Measurements from ENCODE around the gene CD55. TPM values are rescaled to one million over a fixed set of nuclear protein-coding genes. Genes with fewer than 3 reads are reported as not detected.

CD55 gene
- total and polyA plus RNA-seq, 2 of the 8 experiments (the other 6 are each of a cell fraction or from before 2014, with no cell fraction given): 20.1 to 22.8 TPM

- POLR2A ChIA-PET (ENCODE audit: partially characterized antibody): interaction anchor here (2.8 kb wide), 1 partner anchor 13 kb away, joined by 18 read pairs; the partner anchor contains the start of gene CD55
- H2BK5ac ChIP-seq (ENCODE audit: low read depth, low read length): no peak overlapping the region
- no peak for FAIRE-seq
- TF ChIP-seq CBX8 (IDR thresholded peaks at IDR 0.05; ENCODE audit: borderline replicate concordance, low read depth, low read length) (no peak), SRF (IDR thresholded peaks at IDR 0.05; ENCODE audit: low read depth, low read length) (no peak), GABPA (IDR thresholded peaks at IDR 0.05; ENCODE audit: borderline replicate concordance, insufficient read depth, low read length) (no peak), BRCA1 (IDR thresholded peaks at IDR 0.05; ENCODE audit: low read depth, low read length) (no peak), ZNF274 (IDR thresholded peaks at IDR 0.05; ENCODE audit: borderline replicate concordance, extremely low read depth, low read length) (no peak), KDM4A (IDR thresholded peaks at IDR 0.05; ENCODE audit: low read depth, low read length, severe bottlenecking) (no peak), HDAC6 (IDR thresholded peaks at IDR 0.05; ENCODE audit: low read depth, low read length) (no peak), POLR2AphosphoS5 (IDR thresholded peaks at IDR 0.05; ENCODE audit: low read depth, low read length) (no peak), ATF3 (IDR thresholded peaks at IDR 0.05; ENCODE audit: insufficient read depth, low read depth, low read length) (no peak), SIN3A (conservative IDR thresholded peaks at IDR 0.05 in 1 of 2, IDR thresholded peaks at IDR 0.05 in 1 of 2; ENCODE audit: low read depth in 1 of 2, low read length in 2 of 2) (no peak), BACH1 (IDR thresholded peaks at IDR 0.05; ENCODE audit: low read length) (no peak), CTBP2 (IDR thresholded peaks at IDR 0.05; ENCODE audit: borderline replicate concordance, insufficient read depth, insufficient read length, low read length) (no peak), CREB1 (IDR thresholded peaks at IDR 0.05) (no peak), SUZ12 (IDR thresholded peaks at IDR 0.05; ENCODE audit: low read length) (no peak)
Measured at GRCh38 chr1:207334337-207334736, 12.9 kb downstream of the CD55 start.

More at GRCh38 chr1:207334337-207334736, 12.9 kb downstream of the CD55 start:
- no peak overlapping the region for H4K91ac ChIP-seq (replicated peaks; ENCODE audit: insufficient read length, low read length)
- H3K27ac ChIP-seq (ENCODE audit: low read depth, low read length): no peak overlapping the region
- no peak overlapping the region for H3K18ac ChIP-seq (ENCODE audit: extremely low read depth, low read length)
- no peaks in the 10 kb centered on the region for H3K79me2 ChIP-seq (ENCODE audit: control insufficient read depth in 1 of 2, insufficient read depth in 2 of 2, low read length in 2 of 2)
- H4K5ac ChIP-seq (ENCODE audit: insufficient read length, low read depth, low read length): no peak overlapping the region
- no peaks in the 10 kb centered on the region for H3K27me3 ChIP-seq (replicated peaks in 1 of 4; ENCODE audit: control insufficient read depth in 3 of 4, extremely low read depth in 1 of 4, insufficient read depth in 3 of 4, low read length in 3 of 4)
- H3K4ac ChIP-seq (replicated peaks; ENCODE audit: insufficient read length, low read depth, low read length): no peak overlapping the region
- H3K79me1 ChIP-seq (ENCODE audit: low read depth, low read length): no peaks in the 10 kb centered on the region
- no peak overlapping the region for H4K8ac ChIP-seq (ENCODE audit: extremely low read depth, insufficient read depth, low read length)
- H2BK15ac ChIP-seq (ENCODE audit: low read length): no peak overlapping the region
- 100% methylated on average over 1 of the region's 1 CpG; no CpG with 5 or more reads in 1 of the 2 experiments for WGBS, 2 experiments (ENCODE audit: extremely low coverage in 1 of 2, insufficient coverage in 1 of 2, insufficient read length in 1 of 2, insufficient replicate concordance in 2 of 2, low coverage in 1 of 2, low lambda C conversion rate in 2 of 2, missing lambda C conversion rate in 1 of 2)
- H3K56ac ChIP-seq (replicated peaks; ENCODE audit: insufficient read length, low read depth, low read length): no peak overlapping the region
- no peak overlapping the region for H2AFZ ChIP-seq (ENCODE audit: low read length)
- H3K4me2 ChIP-seq (ENCODE audit: insufficient read depth in 1 of 2, low read depth in 2 of 2, low read length in 2 of 2): no peak overlapping the region
- H3K23ac ChIP-seq (ENCODE audit: insufficient read length): no peak overlapping the region
- CTCF ChIA-PET (ENCODE audit: partially characterized antibody): interaction anchor here (1.1 to 1.7 kb wide), 2 partner anchors 13 to 78 kb away, joined by 3 to 7 read pairs; partner anchors contain the start of gene CD55
- no peaks in the 10 kb centered on the region for H4K20me1 ChIP-seq (replicated peaks in 1 of 2; ENCODE audit: control insufficient read depth in 1 of 2, insufficient read depth in 2 of 2, low read length in 2 of 2)
- H2BK120ac ChIP-seq (replicated peaks; ENCODE audit: low read depth, low read length): no peak overlapping the region
- no peaks in the 10 kb centered on the region for H3K4me1 ChIP-seq (replicated peaks in 1 of 4; ENCODE audit: control insufficient read depth in 3 of 4, insufficient read depth in 4 of 4, low read length in 3 of 4)
- no peak overlapping the region for H2BK20ac ChIP-seq (ENCODE audit: low read length)
- no peak overlapping the region for H3K14ac ChIP-seq (ENCODE audit: insufficient read length)
- H3K36me3 ChIP-seq (ENCODE audit: control insufficient read depth in 2 of 4, insufficient read depth in 4 of 4, low read length in 3 of 4): peaks cover 0 to 63% (median 15%) of the 10 kb centered on the region in 4 experiments; a peak in 6 of 8 replicates
- DNase-seq (ENCODE audit: low read depth in 1 of 2, low spot score in 2 of 2): no peak
- H3K9ac ChIP-seq (replicated peaks in 1 of 4; ENCODE audit: extremely low read depth in 1 of 4, low read depth in 3 of 4, low read length in 3 of 4): no peak overlapping the region
- no peak overlapping the region for H2AK5ac ChIP-seq (ENCODE audit: low read depth, low read length)
- no peaks in the 10 kb centered on the region for H3K23me2 ChIP-seq (ENCODE audit: low read depth, low read length)
- H3K9me3 ChIP-seq (ENCODE audit: insufficient read depth in 2 of 2, low read depth in 1 of 2, low read length in 1 of 2): no peaks in the 10 kb centered on the region
- no peak overlapping the region for H3K4me3 ChIP-seq (ENCODE audit: extremely low read depth in 1 of 4, insufficient read depth in 2 of 4, low read depth in 3 of 4, low read length in 4 of 4)
- H2BK12ac ChIP-seq (ENCODE audit: low read depth, low read length): no peak overlapping the region
